Transverse colon (tissue), 4 donors: Measurements from ENCODE around the gene COTL1.

Source experiments
- POLR2A ChIP-seq: fragments of 450-650 bp; IDR thresholded peaks from one replicate; pipeline ENCODE4 v1.6.1; 2016; ENCODE audit warnings: antibody characterized with exemption, mild to moderate bottlenecking, moderate library complexity
- POLR2AphosphoS5 ChIP-seq, 3 donors: sonication (generic); formaldehyde crosslinking; IDR thresholded peaks; one replicate each; pipeline ENCODE4 v1.6.1; 2016; ENCODE audit warnings: antibody characterized with exemption in 3 of 3
- TF ChIP-seq, protein P1 (sequence below), 5 experiments: fragments of 200-600 bp in 3 of 5; fragments of 450-650 bp in 2 of 5; sonication (generic) in 3 of 5; IDR thresholded peaks; 1 replicate in 2 of 5; 2 replicates in 3 of 5; pipeline ENCODE4 v1.5.1; 2016 to 2017; ENCODE audit warnings: antibody characterized with exemption in 5 of 5, inconsistent platforms in 3 of 5, mild to moderate bottlenecking in 2 of 5, moderate library complexity in 1 of 5

DNA sequence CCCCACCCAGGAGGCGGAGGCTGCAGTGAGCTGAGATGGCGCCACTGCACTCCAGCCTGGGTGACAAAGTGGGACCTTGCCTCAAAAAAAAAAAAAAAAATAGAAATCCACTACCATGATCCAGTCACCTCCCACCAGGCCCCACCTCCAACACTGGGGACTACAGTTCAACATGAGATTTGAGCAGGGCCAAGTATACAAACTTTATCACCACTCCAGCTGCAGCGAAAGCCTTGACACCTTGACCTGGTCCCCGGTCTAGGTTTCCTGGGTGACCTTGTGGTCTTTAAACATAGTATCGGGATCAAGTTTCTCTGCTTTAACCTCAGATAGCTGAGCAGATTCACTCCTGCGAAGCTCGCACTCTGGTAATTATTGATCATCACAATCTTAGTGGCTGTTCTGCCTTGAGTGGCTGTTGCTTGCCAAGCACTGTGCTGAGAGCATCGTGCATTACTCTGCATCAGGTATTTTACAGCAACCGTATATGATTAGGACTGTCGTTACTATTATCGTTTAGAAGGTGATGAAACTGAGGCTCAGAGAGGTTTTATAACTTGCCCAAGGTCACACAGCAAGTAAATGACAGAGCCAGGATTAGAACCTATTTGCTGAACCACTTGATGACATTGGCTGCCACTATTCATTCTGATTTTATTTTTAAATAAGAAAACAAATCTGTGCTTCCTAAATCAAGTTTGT is 63.1 kb downstream of the COTL1 start:
- TF ChIP-seq, protein P1, sequence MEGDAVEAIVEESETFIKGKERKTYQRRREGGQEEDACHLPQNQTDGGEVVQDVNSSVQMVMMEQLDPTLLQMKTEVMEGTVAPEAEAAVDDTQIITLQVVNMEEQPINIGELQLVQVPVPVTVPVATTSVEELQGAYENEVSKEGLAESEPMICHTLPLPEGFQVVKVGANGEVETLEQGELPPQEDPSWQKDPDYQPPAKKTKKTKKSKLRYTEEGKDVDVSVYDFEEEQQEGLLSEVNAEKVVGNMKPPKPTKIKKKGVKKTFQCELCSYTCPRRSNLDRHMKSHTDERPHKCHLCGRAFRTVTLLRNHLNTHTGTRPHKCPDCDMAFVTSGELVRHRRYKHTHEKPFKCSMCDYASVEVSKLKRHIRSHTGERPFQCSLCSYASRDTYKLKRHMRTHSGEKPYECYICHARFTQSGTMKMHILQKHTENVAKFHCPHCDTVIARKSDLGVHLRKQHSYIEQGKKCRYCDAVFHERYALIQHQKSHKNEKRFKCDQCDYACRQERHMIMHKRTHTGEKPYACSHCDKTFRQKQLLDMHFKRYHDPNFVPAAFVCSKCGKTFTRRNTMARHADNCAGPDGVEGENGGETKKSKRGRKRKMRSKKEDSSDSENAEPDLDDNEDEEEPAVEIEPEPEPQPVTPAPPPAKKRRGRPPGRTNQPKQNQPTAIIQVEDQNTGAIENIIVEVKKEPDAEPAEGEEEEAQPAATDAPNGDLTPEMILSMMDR (IDR thresholded peaks at IDR 0.05): no peak
- TF ChIP-seq POLR2A (no peak), POLR2AphosphoS5 (IDR thresholded peaks at IDR 0.05) (no peak)
